Breast epithelium (tissue), 3 donors: ENCODE results near the gene EHD4.

Source experiments
- CTCF ChIP-seq, 3 donors: fragments of 450-650 bp; IDR thresholded peaks; one replicate each; pipeline ENCODE4 v1.5.1; 2016 to 2017; ENCODE audit warnings: antibody characterized with exemption in 3 of 3, mild to moderate bottlenecking in 3 of 3, moderate library complexity in 3 of 3
- POLR2AphosphoS5 ChIP-seq, 3 donors: sonication (generic); formaldehyde crosslinking; IDR thresholded peaks; one replicate each; pipeline ENCODE4 v1.6.1; 2017; ENCODE audit warnings: antibody characterized with exemption in 3 of 3

- no peak for TF ChIP-seq POLR2AphosphoS5 (IDR thresholded peaks at IDR 0.05)
- TF ChIP-seq CTCF (IDR thresholded peaks at IDR 0.05) = no peak
Measured at GRCh38 chr15:41895491-41895890, 76.9 kb downstream of the EHD4 start.
